GM21576 (cell line): ENCODE data around the gene ADIRF.
A peak's percentile ranks its signal among the peaks of the same experiment; 100 is the strongest.

ENCODE experiments used
- ATAC-seq: cut with Tn5 transposase; IDR thresholded peaks from one replicate; pipeline ENCODE4 v1.9.1; 2021; ENCODE audit warnings: mild to moderate bottlenecking, moderate library complexity; ENCODE audit not compliant: unreplicated experiment

ADIRF gene

DNA sequence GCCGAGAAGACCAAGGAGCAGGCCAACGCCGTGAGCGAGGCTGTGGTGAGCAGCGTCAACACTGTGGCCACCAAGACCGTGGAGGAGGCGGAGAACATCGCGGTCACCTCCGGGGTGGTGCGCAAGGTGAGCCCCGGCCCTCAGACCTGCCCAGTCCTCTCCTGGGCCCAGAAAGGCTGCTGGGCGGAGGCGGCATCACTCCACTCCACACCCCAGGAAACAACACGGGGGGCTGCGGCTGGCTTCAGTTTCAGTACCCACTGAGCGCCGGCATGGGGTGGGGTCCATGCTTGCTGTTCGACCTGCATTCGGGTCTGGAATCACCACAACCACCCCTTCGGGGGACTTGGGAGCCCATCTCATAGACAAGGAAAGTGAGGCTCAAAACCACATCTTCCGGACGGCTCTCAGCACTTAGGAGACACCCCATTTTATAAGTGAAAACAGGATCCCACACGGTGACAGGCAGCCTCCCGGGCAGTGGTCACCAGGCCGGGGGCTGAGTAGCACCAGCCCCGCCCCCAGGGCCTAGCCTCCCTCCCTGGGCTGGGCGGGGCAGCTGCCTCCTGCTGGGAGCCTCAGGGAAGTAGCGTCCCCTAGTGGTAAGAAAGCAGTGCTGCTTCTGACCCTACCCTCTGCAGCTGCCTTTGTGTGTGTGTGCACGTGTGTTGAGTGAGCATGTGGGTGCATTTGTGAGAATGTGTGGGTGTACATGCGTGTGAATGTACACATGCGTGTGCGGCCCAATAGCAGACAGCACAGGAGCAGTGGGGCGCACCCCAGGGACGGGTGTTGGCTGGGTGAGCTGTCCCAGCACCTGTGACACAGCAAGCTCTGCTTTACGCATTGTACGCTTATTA, 8.0 kb upstream of the ADIRF start:
- peak; percentile 82 for ATAC-seq

DNA sequence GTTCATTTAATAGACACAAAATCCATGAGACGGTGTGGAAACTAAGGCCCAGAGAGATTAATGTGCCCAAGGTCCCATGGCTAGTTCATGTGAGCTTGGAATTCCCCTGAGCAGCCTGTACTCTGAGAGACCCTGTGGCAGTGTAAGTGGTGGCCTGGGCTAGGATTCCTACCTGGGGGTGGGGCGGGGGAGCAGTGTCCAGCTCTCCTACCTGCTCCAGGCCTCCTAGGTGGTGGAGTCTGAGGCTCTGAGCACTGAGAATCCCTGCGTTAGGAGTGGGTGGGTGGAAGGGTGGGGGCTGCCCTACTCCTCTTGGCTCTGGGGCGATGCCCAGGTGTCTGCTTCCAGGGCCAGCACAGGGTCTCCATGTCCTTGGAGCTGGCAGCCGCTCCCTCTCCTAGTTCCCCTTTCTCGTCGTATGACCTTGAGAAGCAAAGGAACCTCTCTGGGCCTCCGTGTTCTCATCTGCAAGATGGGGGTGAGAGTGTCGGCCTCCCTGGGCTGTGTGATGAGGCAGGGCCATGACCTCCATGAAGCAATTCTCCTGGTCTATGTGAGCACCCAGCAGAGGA, 7.3 kb upstream of the ADIRF start:
- no peak for ATAC-seq

DNA sequence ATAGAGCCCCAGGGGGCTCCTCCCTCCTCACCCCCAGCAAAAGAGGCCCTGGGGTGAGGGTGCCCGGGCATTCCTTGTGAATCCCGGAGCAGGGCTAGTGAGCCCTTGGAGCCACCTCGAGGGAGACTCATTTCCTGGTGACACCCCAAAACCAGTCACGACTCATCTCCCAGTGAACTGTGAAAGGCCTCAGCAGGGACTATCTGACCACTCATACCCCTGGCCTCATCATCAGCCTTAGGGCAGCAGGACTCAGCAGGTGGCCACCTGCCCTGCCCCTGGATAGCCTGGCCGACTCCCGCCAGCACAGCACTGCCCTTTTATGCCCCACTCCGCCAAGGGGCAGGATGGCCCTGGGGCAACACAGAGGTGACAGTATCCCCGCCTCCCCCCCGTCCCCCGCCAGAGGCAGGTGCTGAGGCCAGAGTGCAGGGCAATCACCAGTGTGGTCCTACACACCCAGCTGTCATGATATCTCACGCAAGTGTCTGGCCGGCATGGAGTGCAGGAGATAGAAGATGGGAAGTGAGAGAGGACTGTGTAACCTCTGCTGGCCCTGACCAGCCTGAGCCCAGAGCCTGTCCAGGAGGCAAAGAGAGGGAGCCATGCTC, 6.7 kb upstream of the ADIRF start:
- ATAC-seq, result no peak

DNA sequence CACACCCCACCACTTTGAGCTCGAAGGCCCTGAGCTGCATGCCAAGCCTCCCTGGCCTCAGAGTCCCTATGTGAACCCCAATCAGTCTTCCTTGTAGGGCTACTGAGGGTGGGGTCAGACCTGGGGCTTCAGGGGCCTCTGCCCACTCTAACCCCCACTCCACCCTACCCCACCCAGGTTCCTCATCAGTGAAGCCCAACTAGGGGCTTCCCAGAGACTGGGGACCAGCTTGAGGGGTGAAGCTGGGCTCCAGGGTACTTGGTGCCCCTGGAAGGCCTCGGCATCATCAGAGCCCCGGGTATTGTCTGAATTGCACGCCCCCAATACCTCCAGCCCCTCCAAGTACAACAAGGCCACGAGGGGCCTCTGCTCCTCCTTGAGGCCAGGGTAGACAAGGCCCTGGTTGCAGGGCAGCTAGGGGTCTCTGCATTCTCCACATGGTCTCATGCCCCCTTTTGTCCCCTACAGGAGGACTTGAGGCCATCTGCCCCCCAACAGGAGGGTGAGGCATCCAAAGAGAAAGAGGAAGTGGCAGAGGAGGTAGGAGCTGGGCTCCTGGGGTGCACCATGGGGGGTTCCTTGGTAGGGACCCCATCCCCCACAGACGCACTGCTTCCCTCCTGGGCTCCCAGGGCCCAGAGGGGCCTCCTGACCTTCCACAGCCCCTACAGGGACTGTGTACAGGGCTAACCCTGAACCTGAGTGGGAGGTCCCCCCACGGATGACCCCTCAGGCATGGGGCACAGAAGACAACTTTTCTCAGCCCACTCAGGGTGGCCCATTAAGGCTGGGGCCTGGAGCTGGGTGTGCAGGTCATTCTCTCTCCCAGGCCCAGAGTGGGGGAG, 5.9 kb upstream of the ADIRF start:
- ATAC-seq, result no peak

DNA sequence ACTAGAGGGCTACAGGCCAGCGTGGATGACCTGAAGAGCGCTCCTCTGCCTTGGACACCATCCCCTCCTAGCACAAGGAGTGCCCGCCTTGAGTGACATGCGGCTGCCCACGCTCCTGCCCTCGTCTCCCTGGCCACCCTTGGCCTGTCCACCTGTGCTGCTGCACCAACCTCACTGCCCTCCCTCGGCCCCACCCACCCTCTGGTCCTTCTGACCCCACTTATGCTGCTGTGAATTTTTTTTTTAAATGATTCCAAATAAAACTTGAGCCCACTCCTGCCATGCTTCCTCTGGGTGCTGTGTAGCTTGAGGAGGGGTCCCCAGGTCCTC, 5.3 kb upstream of the ADIRF start:
- no peak for ATAC-seq

DNA sequence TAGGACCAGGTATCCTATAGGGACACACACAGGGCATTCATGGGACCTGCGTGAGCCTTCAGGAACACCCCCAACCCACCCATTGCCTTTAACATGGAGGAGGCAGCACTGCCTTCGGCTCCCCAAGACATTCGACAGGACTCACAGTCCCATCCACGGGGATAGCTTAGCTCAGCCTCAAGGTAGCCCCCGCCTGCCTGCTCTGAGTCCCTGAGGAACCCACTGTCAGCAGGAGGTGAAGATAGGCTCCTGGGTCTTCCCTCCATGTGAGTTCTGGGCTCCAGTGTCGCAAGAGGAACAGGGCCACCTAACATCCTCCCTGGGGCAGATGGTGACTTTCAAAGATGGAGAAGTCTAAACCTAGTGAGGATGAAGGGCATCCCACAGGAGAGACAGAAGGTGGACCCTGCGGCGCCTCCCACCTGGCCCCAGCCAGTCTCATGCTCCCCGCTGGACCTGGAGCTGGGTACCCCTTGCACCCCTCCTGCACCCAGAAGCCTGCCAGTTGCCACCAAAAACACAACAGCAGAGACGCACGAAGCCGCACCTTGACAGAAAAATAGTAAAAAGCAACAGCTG, 4.9 kb upstream of the ADIRF start:
- no peak for ATAC-seq

DNA sequence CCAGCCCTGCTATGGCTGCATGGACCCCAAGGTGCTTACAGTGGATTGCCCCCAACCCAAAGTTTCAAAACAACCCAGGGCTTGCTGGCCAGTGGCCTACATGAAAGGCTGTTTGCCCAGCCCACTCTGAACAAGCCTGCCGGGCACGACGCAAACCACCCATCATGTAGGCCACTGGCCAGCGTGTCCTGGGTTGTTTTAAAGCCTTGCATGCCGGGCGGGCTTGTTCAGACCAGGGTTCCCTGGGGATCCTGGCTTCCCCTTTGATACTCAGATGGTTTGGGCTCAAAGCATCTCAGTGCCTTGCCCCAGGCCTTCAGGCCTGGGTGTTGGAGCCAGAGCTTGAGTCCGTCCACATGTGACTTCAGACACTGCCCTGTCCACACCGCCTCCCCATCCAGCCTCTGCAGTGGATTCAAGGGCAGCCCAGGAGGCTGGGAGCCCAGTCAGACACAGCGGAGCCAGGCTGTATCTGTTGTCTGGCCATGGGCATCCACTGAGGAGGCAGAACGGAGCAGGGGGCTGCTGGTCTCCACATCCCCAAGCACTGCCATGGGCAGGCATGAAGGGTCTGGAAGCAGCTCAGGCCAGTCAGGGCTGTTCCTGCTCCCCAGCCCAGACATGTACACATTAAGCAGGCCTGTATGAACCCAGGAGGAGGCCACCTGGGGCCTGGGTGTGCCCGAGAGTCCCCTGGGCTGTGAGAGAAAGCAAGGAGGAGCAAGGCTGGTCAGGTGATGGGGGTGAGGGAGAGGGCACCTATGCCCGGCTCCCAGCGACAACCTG, 4.0 kb upstream of the ADIRF start:
- ATAC-seq, result no peak

DNA sequence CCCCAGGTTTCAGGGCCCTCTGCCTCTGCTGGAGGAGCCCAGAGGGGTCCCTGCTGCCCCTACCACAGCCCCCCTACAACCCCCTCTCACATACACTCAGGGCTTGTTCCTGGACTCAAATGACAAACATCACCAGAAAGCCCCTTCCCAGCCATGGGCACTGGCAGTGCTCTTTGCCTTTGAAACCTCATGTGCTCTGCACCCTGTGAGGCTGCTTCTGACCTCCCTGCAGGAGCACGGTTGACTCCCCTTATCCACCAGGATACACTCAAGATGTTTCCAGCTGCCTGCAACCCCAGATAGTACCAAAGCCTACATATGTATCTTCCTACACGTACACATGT, 3.5 kb upstream of the ADIRF start:
- ATAC-seq, result no peak

DNA sequence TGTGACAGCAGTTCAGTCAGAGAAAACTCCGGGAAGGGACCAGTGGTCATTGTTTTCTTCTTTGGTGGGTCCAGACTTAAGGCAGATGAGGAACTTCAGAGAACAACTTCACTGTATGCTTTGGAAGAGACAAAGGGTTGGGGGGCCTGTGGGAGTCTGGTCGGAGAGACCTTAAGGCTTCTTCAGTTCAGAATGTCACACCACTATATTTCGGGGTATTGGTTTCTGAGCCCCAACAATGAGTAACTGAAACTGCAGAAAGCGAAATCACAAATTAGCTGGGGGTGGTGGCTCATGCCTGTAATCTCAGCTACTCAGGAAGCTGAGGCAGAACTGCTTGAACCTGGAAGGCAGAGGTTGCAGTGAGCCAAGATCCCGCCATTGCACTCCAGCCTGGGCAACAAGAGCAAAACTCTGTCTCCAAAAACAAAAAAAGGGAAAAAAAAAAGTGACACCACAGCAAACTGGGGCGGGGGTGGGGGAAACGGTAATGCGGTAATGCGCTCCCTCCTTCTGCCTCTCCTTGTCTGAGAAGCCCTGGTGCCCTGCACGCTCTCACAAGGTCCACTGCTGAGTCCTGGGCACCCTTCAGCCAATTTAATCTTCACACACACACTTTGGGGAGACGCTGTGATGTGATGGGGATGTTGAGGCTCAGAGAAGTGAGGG, 2.2 kb upstream of the ADIRF start:
- no peak for ATAC-seq

DNA sequence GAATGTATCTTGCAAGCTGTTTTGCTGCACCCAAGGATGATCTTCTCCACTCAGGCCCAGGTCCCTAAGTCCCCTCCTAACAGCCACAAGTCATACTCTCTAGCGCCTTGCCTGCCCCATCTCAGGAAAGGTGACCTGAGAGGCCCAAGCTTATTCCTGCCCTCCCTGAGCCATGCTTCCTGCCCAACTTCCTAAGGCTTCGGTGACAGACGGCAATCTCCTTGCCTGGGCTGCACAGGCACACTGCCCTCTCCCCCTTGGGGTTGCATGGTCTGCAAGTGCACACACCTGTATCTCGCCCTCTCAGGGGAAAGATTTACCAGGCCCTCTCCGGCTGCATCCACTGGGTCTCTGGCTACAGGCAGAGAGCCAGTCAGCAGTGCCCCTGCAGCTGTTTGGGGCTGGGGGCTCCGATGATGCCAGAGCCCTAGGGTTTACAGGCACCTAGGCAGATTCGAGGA, 771 bp upstream of the ADIRF start:
- no peak for ATAC-seq

DNA sequence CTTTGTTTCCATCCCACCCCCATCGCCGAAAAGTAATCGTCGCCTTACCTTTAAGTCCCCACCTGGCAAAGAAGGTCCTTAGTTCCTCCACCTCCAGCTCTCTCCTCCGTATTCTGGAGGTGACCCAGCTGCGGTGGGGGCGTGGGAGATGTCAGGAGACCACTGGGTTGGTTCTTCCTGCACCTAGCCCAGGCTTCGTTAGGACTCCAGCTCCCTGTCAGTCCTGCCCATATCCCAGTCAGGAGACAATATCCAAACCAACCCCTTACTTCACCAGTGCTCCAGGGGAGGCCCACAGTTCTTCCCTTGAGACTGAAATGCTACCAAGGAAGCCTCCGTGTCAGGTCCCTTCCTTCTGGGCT, 693 bp downstream of the ADIRF start:
- no peak for ATAC-seq

DNA sequence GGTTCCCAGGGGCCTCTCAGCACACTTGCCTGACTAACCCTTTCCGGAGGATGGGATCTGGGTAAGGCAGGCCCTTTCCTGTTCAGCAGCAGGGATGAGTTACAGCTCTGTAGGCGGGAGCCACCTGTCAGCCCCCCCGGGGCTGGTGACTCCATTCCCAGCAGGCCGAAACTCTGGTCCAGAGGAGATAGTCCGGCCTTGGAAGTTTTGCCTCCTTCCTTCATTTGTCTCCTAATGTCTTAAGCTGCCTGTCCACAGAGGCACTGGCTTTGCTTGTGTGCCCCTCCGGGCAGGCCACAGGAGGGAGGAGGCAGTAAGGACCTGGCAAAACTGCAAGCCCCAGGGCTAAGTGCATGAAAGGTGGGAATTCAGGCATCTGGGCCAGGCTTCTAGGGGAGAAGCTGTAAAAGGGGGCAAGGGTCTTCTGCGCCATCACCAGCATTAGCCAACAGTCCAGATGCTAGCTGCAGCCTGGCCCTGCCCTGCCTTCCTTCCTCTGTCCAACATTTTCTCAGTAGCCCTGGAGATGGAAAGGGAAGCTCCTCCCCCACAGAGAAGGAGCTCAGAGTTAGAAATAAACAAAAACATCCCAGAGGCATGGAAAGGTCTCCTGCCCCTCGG, 1.2 kb downstream of the ADIRF start:
- no peak for ATAC-seq

DNA sequence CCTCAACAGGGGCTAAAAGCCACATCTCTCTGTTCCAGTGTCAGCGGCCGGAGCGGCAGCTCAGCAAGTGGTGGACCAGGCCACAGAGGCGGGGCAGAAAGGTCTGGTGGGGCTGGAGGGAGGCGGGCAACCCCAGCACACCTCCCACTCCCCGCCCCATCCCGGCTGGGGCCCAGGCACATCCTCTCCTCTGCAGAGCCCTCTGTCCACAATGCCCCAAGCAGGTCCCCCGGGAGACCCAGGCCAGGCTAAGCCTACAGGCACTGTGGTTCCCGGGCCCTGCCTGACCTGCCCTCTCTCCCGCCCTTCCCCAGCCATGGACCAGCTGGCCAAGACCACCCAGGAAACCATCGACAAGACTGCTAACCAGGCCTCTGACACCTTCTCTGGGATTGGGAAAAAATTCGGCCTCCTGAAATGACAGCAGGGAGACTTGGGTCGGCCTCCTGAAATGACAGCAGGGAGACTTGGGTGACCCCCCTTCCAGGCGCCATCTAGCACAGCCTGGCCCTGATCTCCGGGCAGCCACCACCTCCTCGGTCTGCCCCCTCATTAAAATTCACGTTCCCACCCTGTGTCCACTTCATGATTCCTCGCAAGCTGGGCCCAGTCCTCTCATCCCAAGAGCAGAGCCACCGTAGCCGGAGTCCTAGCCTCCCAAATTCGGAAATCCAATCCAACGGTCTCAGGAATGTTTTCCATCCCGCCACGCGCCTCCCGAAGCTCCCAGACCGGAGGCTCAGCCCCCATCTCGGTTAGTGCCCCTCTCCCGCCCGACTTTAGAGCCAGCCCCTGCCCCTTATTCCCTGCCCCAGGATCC, 2.1 kb downstream of the ADIRF start:
- no peak for ATAC-seq

DNA sequence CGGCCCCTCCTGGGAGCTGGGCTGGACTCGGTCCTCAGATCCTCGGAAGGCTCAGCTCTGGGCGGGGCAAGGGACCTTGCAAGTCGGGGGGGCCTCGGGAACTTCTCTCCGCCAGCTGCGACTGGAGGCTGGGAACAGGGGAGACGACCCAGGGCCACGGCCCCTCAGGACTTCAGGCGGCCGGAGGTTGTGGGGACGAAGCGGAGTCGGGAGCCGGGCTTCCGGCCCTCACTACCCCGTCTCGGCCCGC, 2.6 kb downstream of the ADIRF start:
- no peak for ATAC-seq

DNA sequence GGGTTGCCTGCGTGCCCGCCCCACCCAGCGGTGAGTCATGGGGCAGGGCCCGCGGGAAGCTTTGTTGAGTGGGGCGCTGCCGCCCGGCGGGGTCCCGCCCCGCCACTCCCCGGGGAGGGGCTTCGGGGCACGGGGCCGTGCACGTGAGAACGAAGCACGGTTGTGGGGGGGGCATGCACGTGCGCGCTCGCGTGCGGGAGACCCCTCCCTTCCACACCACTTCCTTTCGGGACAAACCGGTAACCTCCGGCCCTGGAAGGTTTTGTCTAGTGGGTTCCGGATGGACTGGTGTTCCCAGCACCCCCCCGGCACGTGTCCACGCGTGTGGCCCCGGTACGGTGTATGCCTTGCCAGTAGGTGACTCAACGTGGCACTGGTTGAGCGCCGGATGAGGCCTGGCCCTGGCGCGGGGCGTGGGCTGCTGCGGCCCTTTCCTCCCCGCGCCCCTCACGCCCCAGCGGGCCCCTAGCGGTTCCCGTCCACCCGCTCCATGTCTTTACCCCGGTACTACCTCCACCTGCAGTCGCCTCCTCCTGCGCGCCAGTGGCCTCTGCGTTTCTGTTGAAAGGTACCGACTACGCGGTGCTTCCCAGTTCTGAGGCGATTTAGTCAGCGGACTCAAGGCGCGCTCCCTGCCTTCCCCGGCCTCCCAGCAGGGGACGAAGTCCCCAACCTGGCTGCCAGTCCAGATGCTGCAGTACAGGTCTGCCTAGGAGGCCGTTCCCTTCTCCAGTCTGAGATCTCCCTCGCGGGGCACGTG, 3.1 kb downstream of the ADIRF start:
- peak; percentile 76 for ATAC-seq

DNA sequence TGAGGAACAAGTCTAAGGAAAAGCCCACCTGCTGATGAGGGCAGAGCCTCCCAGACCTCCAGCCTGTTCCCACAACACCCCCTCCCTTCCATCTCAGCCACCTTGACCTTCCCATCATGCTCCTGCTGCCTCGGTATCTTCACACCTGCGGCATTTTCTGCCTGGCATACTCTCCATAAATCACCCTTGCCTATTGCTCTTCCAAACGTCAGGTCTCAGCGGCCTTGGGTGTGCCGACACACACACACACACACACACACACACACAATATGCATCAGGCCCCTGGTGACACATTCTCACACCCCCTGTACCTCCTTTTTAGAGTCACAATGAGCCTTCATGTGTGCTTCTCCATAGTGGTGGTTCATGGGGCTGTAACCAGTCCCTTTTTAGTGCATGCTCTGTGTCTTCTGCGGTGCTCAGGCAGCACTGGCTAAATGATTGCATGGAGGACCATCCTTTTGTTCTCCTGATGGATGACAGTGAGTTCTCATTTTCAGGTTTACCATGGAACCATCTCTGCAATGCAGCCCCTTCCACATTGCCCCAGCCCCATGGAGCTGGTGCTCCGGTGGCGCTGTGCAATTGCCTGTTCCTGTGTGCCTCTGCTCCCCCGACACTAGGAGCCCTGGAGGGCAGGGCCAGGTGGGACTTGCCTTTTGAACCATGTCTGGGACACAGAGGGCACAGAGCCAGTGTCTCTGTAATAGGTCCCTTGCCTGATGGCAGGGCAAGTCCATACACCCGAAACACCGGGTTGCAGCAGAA, 4.5 kb downstream of the ADIRF start:
- ATAC-seq, result no peak

DNA sequence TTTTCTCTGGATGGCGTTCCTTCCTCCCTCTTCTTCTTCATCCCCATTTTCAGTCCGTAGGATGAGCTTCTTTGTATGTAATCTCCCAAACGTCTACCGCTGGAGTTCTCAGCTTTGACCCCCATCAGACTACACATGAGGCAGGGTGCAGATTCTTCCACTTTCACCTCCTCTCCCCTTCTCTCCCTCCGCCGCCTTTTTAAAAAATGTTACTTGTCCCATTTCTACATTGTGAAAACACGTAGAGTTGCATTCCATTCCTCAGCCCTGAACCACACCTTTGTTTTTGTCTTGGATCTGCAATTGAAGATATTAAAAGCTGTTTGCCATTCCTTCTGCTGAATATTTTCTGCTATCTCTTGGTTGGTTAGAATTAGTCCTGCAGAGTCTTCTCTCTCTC, 6.2 kb downstream of the ADIRF start:
- ATAC-seq, result no peak
